ENCODE data around the gene GEN1.
"Not testable (repeated sequence)": the region's sequence is repeated elsewhere in the genome, so short reads cannot be mapped to it uniquely, and the experiment has no call there.

Gene GEN1

DNA sequence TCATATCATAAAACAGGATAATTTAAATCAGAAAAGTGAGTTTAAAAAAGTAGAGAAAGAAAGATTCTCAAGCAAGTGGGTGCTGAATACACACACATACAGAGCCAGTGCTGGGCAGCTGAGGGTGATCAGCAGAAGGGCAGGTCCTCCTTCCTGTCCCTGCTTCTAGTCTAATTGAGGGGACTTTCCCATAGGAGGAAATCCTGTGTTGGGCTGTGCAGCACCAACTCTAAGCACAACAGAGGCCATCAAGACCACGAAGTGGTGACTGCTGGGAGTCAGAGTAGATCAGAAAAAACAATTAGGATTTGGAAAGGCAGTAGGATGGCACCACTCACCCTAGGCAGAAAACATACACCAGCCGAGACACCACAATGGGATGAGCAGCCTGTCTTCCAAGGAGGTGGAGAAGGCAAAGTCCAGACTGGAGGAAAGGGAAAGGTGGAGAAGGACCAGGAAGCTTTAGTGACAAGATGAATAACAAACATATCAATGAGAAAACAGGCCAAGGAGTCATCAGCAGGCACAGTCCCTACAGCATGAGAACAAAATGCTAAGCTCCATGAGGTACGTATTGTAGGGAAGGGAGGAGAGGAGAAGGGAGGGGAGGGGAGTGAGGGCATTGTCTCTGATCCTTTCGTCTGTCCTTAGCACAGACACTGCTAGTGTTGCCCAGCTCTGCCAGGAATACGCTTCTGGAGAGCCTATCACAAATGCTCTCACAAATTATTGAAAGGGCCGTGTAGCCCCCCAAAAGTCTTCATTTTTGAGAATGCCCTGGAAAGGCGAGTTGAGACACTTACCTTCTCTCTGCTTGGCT, 45.6 kb downstream of the GEN1 start:
- no peak for DNase-seq

DNA sequence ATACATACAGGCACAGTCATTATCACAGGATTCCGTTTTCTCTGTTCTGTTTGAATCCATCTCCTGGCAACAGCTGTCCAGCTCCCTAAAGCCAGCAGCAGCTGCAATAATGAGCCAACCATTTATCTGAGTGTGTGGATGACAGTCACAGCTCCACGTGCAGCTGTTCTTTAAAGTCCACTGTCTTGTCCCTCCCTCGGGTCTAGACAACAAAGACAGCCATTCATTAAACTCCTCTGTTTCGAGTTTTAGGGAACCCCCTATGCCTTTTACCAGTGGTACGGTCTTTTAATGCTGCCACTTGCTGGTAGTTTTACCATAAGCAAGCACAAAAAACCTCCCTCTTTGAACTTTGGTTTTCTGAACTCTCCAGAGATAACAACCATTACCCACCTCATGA, 46.3 kb downstream of the GEN1 start:
- DNase-seq, result peak in 1 of 14 donors; percentile 1

DNA sequence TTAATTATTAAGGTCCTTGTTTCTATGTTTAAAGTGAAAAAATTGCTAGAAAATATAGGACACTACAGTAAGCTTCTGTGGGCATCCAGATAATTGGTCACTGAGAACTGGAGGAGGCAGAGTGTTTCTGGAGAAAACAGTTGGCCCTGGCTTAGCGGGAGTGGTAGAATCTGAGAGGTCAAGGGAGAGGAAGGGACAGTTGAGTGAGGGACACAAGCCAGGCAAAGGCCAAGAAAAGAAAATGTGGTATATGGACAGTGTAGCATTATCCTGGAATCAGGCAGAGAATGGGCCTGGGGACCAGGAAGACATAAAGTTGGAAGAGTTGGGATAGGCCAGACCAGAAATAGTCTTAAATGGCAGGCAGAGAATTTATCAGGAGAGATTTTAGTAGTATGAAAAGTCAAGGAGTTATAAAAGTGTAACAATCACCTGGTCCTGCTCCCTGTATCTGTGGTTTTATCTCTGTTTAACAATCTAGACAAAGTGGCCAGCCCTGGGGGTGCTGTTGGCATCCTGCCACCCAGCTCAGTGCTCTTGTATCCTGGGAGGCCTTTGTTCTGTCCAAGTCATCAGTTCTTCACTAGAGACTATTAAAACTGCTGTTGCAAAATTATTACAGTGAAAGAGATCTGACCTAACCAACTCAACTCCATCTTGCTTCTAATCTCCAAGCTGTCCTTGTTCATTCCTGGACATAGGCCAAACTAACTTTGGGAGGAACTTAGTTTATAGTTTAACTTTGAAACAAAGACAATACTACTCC, 46.9 kb downstream of the GEN1 start:
- no peak for DNase-seq

DNA sequence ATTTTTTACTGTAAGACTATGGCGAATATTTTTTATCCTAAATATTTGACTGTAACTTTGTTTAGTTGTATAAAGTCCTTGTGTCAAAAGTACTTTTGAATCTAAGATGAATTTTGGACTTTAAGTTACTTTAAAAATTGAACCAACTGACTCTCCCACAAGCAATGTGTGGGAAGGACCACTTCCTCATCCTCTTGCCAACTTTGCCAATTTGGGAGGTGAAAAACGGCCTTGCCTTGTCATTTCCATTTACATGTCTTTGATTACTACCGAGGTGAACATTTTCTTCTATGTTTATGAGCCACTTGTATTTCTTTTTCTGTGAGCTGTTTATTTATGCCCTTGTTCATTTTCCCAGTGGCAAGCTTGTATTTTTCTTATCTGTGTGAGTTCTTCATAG, 49.6 kb downstream of the GEN1 start:
- DNase-seq, result no peak

DNA sequence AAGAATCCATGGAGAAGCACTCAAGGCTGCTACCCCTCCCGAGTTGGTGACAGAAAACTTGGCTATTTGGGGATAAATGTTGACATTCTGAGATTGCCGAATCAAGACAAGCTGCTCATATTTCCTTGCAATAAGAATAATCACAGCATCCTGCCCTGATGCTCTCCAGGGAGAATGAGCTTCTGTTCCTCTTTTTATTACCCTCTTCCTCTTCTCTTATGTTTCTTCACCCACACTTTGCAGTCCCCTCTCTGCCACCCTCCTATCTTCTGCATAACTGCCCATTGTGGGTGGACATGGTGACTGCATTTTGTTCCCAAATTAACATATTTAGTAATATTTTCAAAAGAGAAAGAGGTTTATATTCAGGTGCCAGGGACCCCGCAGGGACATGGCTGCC, 50.4 kb downstream of the GEN1 start:
- peak in 2 of 14 donors; percentile 0 to 6 for DNase-seq

DNA sequence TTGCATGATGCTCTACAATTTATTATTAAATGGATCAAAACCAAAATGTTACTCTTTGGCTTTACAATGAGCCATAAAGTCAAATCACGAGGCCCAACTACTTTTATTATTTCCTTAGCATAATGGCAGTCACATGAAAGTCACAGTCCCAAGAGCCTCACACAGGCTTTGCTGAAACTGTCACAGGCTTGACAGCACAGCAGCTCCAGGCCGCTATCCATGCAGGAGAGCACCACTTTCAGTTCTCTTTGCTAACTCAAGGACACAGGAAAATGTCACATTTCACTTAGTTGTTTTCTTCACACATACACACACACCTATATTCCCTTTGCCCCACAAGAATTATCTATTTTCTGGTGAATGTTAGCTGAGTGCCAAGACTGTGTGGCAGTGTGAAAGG, 51.2 kb downstream of the GEN1 start:
- no peak for DNase-seq

DNA sequence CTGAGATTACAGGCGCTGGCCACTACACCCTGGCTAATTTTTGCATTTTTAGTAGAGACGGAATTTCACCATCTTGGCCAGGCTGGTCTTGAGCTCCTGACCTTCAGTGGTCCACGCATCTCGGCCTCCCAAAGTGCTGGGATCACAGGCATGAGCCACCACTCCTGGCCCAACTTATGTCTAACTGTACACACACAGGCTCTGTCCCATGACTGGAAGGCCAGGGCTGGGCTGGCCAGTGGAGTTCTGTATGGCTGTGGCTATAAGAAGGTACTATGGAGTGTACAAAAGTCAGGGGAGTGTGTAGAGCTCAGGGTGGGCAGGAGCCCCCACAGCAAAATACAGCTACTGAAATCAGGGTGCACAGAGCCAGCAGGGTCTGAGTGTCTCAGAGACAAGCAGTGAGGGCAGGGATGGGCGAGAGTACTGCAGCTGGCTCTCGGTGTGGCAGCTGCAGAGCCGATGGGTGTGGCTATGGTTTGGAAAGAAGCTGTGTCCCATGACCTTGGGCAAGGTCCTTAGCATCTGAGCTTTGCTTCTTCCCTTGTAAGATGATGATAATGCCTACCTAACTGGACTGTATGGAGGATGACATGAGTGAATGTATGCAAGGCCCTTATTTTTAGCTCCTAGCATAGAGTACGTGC, 51.9 kb downstream of the GEN1 start:
- no peak for DNase-seq

DNA sequence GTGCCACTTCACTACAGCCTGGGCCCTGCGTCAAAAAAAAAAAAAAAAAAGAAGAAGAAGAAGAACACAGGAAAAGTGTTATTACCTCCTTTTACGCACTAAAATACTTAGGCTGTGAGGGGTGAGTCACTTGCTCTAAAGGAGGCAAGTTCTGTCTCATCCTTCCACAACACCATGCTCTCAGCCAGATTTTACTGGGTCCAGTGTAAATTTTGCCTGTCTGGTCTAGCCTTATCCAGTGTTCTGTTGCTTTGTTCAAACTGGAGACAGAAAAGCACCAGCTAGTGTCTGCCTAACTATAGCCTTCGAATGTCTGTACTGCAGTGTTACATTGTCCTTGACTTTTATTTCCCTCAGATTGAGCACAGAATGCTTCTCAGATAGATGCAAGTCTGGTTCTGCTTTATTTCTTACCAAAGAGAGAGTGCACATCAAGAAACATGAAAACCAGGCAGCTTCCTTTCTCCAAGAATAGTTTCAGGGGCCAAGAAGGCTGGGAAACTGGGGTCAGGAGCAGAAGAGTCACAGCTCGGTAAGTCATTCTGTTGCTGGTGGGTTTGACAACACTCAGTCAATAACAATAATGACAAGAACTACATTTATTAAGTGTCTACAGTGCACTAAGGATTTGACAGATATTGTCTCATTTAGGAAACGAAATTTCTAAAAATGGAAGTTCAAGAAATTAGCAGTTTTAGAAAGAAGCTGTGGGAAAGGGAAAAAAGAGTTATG, 59.2 kb downstream of the GEN1 start:
- DNase-seq, result no peak

DNA sequence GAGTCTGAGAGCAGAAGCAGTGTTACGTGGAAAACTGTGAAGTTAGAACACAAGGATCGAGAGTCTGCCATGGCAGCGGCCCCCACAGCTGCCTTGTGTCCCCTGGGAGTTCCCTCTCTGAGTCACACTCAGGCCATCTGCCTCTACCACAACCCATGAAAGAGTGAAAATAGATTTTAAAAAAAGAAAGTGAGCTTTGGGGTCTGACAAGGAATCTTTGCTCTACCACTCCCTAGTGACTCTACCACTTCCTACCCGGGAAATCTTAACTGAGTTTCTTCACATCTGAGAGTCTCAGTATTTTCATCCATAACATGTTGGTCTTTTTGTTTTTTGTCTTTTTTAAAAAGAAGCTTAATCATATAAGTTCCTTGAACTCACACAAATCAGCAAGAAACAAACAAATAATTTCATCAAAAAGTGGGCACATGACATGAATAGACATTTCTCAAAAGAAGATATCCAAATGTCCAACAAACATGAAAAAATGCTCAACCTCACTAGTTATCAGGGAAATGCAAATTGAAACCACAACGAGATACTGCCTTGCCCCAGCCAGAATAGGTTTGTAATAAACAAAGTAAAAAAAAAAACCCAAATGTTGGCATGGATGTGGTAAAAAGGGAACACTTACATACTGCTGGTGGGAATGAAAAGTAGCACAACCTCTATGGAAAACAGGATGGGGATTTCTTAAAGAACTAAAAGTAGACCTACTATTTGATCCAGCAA, 60.0 kb downstream of the GEN1 start:
- DNase-seq, result no peak

DNA sequence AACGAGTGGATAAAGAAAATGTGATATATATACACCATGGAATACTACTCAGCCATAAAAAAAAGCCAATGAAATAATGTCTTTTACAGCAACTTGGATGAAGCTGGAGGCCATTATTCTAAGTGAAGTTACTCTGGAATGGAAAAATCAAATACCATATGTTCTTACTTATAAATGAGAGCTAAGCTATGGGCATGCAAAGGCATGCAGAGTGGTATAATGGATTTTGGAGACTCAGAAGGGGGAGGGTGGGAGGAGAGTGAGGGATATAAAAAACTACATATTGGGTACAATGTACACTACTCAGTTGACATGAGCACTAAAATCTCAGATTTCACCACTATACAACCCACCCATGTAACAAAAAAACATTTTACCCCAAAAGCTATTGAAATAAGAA, 60.7 kb downstream of the GEN1 start:
- no peak for DNase-seq

DNA sequence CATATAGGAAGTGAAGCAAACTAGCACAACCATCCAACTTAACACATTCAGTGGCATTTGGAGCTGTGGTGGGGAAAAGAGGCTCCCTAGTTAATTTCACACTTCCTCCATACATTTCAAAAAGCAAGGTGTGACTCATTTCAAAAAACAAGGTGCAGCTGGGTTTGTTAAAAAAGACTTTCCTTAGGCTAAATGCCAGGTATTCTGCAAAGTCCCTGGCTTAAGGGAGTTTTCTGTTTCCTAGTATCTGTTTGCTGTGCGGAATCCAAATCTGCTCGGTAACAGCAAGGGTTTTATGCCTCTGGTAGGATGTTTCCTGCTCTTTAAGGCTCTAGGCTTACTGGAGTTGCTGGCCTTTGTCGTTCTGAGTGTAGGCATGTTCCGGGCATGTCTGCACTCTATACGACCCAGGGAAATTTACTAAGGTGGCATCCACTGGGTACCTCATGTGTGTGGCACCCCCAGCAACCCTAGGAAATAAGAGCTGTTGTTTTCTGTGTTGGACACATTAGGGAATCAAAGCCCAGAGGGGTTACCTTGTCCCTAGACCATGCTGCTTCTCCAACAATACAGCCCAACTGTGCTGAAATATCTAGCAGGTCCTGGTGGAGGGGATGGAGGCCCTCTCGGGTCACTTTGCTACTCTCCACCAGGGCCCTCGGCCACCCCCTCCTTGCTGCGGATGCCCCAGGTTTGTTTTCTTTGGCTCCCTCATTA, 61.7 kb downstream of the GEN1 start:
- no peak for DNase-seq

DNA sequence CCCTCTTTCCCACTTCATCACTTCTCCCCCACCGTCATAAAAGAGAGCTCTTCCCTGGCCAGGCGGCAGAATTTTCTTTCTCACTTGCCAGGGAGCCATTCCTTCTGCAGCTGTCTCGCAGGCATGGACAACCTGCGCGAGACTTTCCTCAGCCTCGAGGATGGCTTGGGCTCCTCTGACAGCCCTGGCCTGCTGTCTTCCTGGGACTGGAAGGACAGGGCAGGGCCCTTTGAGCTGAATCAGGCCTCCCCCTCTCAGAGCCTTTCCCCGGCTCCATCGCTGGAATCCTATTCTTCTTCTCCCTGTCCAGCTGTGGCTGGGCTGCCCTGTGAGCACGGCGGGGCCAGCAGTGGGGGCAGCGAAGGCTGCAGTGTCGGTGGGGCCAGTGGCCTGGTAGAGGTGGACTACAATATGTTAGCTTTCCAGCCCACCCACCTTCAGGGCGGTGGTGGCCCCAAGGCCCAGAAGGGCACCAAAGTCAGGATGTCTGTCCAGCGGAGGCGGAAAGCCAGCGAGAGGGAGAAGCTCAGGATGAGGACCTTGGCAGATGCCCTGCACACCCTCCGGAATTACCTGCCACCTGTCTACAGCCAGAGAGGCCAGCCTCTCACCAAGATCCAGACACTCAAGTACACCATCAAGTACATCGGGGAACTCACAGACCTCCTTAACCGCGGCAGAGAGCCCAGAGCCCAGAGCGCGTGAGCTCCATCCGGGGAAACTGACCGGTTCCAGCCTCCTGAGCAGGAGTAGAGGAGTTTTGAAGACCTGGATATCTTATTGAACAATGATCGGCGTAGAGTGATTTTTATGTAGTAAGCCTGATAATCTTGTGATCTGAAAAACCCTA, 62.7 kb downstream of the GEN1 start, which contains the start of gene MSGN1:
Gene MSGN1, plus strand, starts transcription at position 65 of the 850 bp plus-strand sequence. Its CDS starts 59 bp downstream, at position 124.
- no peak for DNase-seq

DNA sequence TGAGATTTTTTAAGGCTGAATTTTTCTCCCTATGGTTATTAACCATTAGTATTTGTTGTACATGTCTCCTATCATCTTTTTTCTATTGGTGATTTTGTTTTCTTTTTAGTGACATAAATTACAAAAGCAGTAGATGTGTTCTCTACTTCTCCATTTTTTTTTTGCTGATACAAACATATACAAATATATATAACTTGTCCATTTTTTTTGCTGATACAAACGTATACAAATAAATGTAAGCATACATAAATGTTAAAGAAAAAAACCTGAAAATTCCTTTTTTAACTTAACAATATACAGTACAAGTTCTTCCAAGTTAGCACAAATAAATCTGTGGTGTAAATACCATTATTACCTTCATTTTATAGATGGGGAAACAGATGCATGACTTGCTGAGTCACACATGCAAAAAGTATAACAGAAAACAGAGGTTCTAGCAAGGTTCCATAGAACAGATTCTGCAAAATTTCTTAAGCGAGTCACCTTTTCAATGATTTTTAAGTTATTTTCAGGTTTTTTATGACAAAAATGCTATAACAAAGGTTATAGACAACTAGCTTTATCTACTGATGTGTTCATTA, 64.4 kb downstream of the GEN1 start:
- no peak for DNase-seq

DNA sequence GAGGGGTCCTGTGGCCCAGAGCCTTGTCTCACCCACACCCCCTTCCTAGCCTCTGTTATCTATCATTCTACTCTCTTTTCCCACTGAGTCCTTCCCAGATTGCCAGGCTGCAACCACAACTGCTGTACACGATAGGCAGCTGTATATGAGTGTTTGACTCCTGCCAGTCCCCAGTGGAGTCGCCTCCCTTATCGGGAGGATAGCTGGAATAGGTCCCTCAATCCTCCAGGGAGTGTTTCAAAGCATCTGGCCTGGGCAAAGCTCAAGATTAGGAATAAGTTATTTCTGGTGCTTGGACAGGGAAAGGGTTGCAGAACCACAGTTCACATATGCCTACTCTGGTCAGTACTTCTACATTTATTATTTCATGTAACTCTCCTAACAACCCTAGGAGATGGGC, 67.1 kb downstream of the GEN1 start:
- DNase-seq, result no peak

DNA sequence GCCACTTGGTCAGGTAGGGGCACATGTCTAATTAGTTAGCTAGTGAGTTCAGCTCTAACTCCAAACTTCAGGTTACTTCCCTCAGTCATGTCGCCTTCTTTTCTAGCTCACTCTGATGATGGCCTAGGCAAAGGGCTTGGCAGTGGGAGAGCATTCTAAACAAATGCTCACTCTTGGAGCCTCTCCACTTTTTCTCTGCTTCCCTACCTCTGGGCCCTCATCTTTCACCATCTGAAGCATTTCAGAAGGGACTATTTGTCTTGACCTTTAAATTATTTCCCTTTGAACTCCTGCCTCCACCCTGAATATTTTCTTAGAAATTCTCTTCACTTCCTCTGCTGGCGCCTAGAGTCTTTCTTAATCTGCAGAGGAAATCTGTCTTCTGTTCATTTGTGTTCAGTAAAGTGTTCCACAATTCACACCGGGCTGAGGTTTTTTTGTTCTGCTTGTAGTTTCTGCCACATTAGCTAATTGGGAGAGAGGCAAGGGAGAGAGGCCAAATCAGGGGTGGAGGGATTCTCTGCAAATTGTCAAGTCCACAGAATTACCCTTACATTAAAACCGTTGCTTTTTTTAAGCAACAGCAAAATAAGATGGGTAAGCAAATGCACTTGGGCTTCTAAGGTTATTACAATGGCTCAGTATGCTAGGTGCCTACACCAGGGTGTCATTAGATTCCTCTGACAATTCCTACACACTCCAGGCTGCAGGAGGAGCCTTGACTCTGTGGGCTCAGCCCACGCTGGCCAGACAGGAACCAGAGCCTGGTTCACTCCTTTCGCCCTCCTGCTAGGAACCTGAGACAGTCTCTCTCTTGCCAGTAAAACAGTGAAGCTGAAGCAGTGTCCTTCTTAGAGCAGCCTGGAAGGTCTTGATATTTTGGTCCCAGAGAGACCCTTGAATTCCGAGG, 67.9 kb downstream of the GEN1 start:
- no peak for DNase-seq

DNA sequence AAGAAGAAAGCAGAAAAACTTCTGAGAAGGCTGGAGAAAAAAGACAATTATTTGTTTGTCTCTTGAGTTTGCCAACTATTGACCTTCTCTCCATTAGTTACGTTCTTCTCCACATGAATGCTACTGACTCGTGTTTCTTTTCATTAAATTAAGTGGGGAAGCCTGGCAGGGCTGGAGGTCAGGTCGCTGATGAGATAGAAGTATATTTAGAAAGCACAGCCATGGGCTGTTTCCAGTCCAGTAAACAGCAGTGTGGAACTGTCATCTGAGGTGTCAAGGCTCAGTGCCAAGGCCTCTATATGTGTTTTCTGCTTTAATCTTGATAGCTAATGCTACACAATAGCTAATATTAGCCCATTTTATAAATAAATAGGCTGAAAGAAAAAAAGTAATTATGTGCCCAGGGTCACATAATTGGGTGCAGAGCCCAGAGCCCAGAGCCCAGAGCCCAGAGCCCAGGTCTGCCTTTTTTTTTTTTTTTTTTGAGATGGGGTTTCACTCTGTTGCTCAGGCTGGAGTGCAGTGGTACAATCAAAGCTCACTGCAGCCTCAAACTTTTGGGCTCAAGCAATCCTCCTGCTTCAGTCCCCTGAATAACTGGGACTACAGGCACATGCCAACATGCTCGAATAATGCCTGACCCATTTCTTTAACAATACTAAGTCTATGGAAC, 68.6 kb downstream of the GEN1 start:
- no peak for DNase-seq

DNA sequence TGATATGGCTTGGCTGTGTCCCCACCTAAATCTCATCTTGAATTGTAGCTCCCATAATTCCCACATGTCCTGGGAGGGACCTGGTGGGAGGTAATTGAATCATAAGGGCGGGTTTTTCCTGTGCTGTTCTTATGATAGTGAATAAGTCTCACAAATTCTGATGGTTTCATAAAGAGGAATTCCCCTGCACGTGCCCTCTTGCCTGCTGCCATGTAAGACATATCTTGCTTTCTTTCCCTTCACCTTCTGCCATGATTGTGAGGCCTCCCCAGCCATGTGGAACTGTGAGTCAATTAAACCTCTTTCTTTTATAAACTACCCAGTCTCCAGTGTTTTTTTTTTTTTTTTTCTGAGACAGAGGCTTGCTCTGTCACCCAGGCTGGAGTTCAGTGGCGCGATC, 69.7 kb downstream of the GEN1 start:
- not testable (repeated sequence) for DNase-seq

DNA sequence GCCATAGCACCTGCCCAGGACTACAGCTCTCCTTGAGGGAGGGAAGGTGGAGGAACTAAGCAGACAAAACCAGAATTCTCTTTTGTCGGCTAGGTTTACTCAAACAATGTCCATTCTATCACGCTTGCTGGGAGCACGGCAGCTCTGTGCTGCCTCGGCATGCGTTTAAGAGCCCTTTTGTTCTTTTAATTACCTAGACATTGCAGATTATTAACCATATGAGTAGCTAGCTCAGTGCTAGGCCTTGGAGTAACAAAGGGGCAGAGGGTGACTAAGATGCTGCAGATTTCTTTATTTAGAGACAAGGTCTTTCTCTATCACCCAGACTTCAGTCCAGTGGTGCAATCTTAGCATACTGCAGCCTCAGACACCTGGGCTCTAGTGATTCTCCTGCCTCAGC, 73.4 kb downstream of the GEN1 start:
- DNase-seq, result no peak
